ENCODE data around the gene RFT1. TPM values are rescaled to one million over a fixed set of nuclear protein-coding genes. Genes with fewer than 3 reads are reported as not detected.

Gene RFT1
- total and polyA plus RNA-seq, 2 of the 13 experiments (the other 11 are each of a cell fraction or from before 2014, with no cell fraction given) = 23.2 to 37.0 TPM

DNA sequence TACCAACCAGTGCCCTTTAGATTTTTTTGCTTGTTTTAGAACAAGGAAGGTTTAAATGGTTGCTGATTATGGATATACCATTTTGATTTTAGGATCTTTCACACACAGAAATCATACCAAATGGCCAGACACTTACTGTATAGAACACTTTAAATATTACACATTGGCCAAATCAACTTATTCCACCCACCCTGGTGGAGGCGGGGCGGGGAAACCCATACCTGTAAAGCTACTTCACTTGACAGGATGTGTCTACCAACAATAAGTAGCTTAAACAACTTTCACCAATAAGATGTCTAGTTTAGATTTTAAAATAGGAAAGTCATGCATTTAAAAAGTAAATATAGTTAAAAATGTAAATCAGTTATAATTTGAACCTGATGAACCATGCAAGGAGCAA lies 67.3 kb downstream of the RFT1 start (continued):
- no peak for TF ChIP-seq ZBTB2 (CRISPR knock-in tag; IDR thresholded peaks at IDR 0.05; ENCODE audit: low read depth)

- CTCF ChIA-PET (ENCODE audit: low intra/inter-chr PET ratio, low total read pairs) = interaction anchor here (1.0 to 2.3 kb wide), 3 partner anchors 122 to 211 kb away, joined by 4 to 15 read pairs (median 5); no protein-coding TSS in a partner anchor
- DNase-seq (ENCODE audit: low spot score) (peak; percentile 66), ATAC-seq (peak; percentile 100), FAIRE-seq (peak; percentile 94)
- Histone ChIP-seq H3K9ac (ENCODE audit: insufficient read depth, low read depth, low read length) (no peak overlapping the region), H4K20me1 (ENCODE audit: insufficient read depth, low read length) (no peaks in the 10 kb centered on the region), H3K79me2 (ENCODE audit: insufficient read depth, low read length) (no peaks in the 10 kb centered on the region), H3K4me2 (ENCODE audit: low read depth, low read length) (no peak overlapping the region), H3K9me3 (ENCODE audit: low read length) (no peaks in the 10 kb centered on the region), H3K27ac (ENCODE audit: extremely low read length, insufficient read depth, low read length) (no peak overlapping the region), H3K36me3 (replicated peaks in 1 of 2; ENCODE audit: control insufficient read depth in 1 of 2, insufficient read depth in 2 of 2, low read length in 2 of 2) (no peaks in the 10 kb centered on the region), H3K4me1 (ENCODE audit: insufficient read depth, low read length) (no peaks in the 10 kb centered on the region), H3K27me3 (ENCODE audit: control insufficient read depth in 1 of 2, insufficient read depth in 2 of 2, low read length in 2 of 2) (no peaks in the 10 kb centered on the region; a peak in 1 of 5 replicates), H2AFZ (ENCODE audit: low read length) (no peak overlapping the region), H3K4me3 (replicated peaks in 1 of 3; ENCODE audit: insufficient read depth in 1 of 3, low read depth in 2 of 3, low read length in 3 of 3) (no peak overlapping the region)
- BruUV-seq (replicated peaks) = no TSS peak
- in situ Hi-C loops (cut with HindIII; ENCODE audit: extremely low pct_ligation_motif_present, low pct_unique_long_range_greater_than_20kb) = no loop called here
- WGBS (ENCODE audit: low lambda C conversion rate) = 39% methylated on average over 2 of the region's 2 CpGs
- intact Hi-C loops (cut with micrococcal nuclease; ENCODE audit: unreplicated experiment) = loop anchor here (1.0 to 10.0 kb wide), 3 partner anchors 82 to 205 kb away; no protein-coding TSS in a partner anchor
- POLR2A ChIA-PET = no interaction called here
- TF ChIP-seq EEA1 (CRISPR knock-in tag; IDR thresholded peaks at IDR 0.05; ENCODE audit: borderline replicate concordance) (no peak), HHEX (CRISPR knock-in tag; IDR thresholded peaks at IDR 0.05) (no peak), MAFK (conservative IDR thresholded peaks at IDR 0.05 in 1 of 2, IDR thresholded peaks at IDR 0.05 in 1 of 2; ENCODE audit: low read length in 2 of 2) (no peak), ZFP90 (CRISPR knock-in tag; IDR thresholded peaks at IDR 0.05; ENCODE audit: borderline replicate concordance) (no peak), ZZZ3 (CRISPR knock-in tag; IDR thresholded peaks at IDR 0.05; ENCODE audit: borderline replicate concordance) (no peak), ZNF616 (CRISPR knock-in tag; IDR thresholded peaks at IDR 0.05; ENCODE audit: low read depth) (no peak), SALL1 (CRISPR knock-in tag; IDR thresholded peaks at IDR 0.05) (peak; percentile 26; the same call in 1 of the 2 replicates), U2AF1 (optimal IDR thresholded peaks at IDR 0.05; ENCODE audit: low read depth, low read length) (no peak), TAF1 (CRISPR knock-in tag; IDR thresholded peaks at IDR 0.05) (no peak), PRMT3 (CRISPR knock-in tag; IDR thresholded peaks at IDR 0.05; ENCODE audit: borderline replicate concordance, low read depth) (no peak), SALL2 (CRISPR knock-in tag; IDR thresholded peaks at IDR 0.05) (no peak)
- TF ChIP-seq, protein P1, sequence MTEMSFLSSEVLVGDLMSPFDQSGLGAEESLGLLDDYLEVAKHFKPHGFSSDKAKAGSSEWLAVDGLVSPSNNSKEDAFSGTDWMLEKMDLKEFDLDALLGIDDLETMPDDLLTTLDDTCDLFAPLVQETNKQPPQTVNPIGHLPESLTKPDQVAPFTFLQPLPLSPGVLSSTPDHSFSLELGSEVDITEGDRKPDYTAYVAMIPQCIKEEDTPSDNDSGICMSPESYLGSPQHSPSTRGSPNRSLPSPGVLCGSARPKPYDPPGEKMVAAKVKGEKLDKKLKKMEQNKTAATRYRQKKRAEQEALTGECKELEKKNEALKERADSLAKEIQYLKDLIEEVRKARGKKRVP (CRISPR knock-in tag; IDR thresholded peaks at IDR 0.05) = no peak
- TF ChIP-seq, protein P2, sequence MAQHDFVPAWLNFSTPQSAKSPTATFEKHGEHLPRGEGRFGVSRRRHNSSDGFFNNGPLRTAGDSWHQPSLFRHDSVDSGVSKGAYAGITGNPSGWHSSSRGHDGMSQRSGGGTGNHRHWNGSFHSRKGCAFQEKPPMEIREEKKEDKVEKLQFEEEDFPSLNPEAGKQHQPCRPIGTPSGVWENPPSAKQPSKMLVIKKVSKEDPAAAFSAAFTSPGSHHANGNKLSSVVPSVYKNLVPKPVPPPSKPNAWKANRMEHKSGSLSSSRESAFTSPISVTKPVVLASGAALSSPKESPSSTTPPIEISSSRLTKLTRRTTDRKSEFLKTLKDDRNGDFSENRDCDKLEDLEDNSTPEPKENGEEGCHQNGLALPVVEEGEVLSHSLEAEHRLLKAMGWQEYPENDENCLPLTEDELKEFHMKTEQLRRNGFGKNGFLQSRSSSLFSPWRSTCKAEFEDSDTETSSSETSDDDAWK (CRISPR knock-in tag; IDR thresholded peaks at IDR 0.05) = no peak
- TF ChIP-seq, protein P3, sequence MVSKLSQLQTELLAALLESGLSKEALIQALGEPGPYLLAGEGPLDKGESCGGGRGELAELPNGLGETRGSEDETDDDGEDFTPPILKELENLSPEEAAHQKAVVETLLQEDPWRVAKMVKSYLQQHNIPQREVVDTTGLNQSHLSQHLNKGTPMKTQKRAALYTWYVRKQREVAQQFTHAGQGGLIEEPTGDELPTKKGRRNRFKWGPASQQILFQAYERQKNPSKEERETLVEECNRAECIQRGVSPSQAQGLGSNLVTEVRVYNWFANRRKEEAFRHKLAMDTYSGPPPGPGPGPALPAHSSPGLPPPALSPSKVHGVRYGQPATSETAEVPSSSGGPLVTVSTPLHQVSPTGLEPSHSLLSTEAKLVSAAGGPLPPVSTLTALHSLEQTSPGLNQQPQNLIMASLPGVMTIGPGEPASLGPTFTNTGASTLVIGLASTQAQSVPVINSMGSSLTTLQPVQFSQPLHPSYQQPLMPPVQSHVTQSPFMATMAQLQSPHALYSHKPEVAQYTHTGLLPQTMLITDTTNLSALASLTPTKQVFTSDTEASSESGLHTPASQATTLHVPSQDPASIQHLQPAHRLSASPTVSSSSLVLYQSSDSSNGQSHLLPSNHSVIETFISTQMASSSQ (IDR thresholded peaks at IDR 0.05; ENCODE audit: low read depth) = no peak
- TF ChIP-seq, protein P3 (CRISPR knock-in tag; IDR thresholded peaks at IDR 0.05; ENCODE audit: borderline replicate concordance) = no peak
Observed at GRCh38 chr3:53056442-53056841, 73.8 kb downstream of the RFT1 start.
